ENCODE measurements around the gene TAF1L. TPM values are rescaled to one million over a fixed set of nuclear protein-coding genes. Genes with fewer than 3 reads are reported as not detected.
A peak's percentile ranks its signal among the peaks of the same experiment; 100 is the strongest.

Gene TAF1L
- total RNA-seq, 4 donors from 2014 or later: not detected

GRCh38 chr9:32590898-32591297, 44.6 kb downstream of the TAF1L start:
- ATAC-seq (no peak), DNase-seq (no peak)
- in situ Hi-C loops (cut with MboI; ENCODE audit: low sequenced_read_pairs in 4 of 4): loop anchor here in 1 of 4 donors (5.0 kb wide), 1 partner anchor 376 kb away; no protein-coding TSS in a partner anchor
- Histone ChIP-seq H3K36me3 (no peaks in the 10 kb centered on the region), H3K4me3 (no peak overlapping the region), H3K27me3 (no peaks in the 10 kb centered on the region), H3K9me3 (no peaks in the 10 kb centered on the region), H3K4me1 (no peaks in the 10 kb centered on the region), H3K27ac (no peak overlapping the region)
- intact Hi-C loops (cut with DNase I; ENCODE audit: low total_unique reads): no loop called here
- TF ChIP-seq CTCF (IDR thresholded peaks at IDR 0.05 in 4 of 5, conservative IDR thresholded peaks at IDR 0.05 in 1 of 5) (no peak), POLR2A (IDR thresholded peaks at IDR 0.05) (no peak)

GRCh38 chr9:32590476-32590875, 45.0 kb downstream of the TAF1L start:
- Histone ChIP-seq H3K4me1 (no peaks in the 10 kb centered on the region), H3K36me3 (no peaks in the 10 kb centered on the region), H3K27me3 (no peaks in the 10 kb centered on the region), H3K9me3 (no peaks in the 10 kb centered on the region), H3K27ac (no peak overlapping the region), H3K4me3 (no peak overlapping the region)
- no peak for ATAC-seq
- TF ChIP-seq CTCF (IDR thresholded peaks at IDR 0.05 in 4 of 5, conservative IDR thresholded peaks at IDR 0.05 in 1 of 5): no peak
- TF ChIP-seq POLR2A (IDR thresholded peaks at IDR 0.05): no peak
- intact Hi-C loops (cut with DNase I; ENCODE audit: low total_unique reads): no loop called here
- in situ Hi-C loops (cut with MboI; ENCODE audit: low sequenced_read_pairs in 4 of 4): loop anchor here in 1 of 4 donors (5.0 kb wide), 1 partner anchor 377 kb away; no protein-coding TSS in a partner anchor
- DNase-seq: no peak

- ATAC-seq: no peak
- intact Hi-C loops (cut with DNase I; ENCODE audit: low total_unique reads): loop anchor here (2.0 kb wide), 1 partner anchor 378 kb away; no protein-coding TSS in a partner anchor
- TF ChIP-seq CTCF (IDR thresholded peaks at IDR 0.05 in 4 of 5, conservative IDR thresholded peaks at IDR 0.05 in 1 of 5) (peak in 1 of 5 experiments; percentile 6), POLR2A (IDR thresholded peaks at IDR 0.05) (no peak)
- H3K4me3 ChIP-seq: no peak overlapping the region
- H3K36me3 ChIP-seq: no peaks in the 10 kb centered on the region
- no peaks in the 10 kb centered on the region for H3K9me3 ChIP-seq
- H3K27ac ChIP-seq: no peak overlapping the region
- no peaks in the 10 kb centered on the region for H3K4me1 ChIP-seq
- DNase-seq: no peak
- H3K27me3 ChIP-seq: no peaks in the 10 kb centered on the region
- in situ Hi-C loops (cut with MboI; ENCODE audit: low sequenced_read_pairs in 4 of 4): loop anchor here in 1 of 4 donors (10.0 kb wide), 1 partner anchor 386 kb away; no protein-coding TSS in a partner anchor
Observed at GRCh38 chr9:32589083-32589723, 46.3 kb downstream of the TAF1L start.

GRCh38 chr9:32587901-32588300, 47.6 kb downstream of the TAF1L start:
- intact Hi-C loops (cut with DNase I; ENCODE audit: low total_unique reads): loop anchor here (2.0 kb wide), 1 partner anchor 379 kb away; no protein-coding TSS in a partner anchor

More at GRCh38 chr9:32587901-32588300, 47.6 kb downstream of the TAF1L start:
- no peak for DNase-seq
- Histone ChIP-seq H3K27me3 (no peaks in the 10 kb centered on the region), H3K4me1 (no peaks in the 10 kb centered on the region), H3K27ac (no peak overlapping the region), H3K9me3 (no peaks in the 10 kb centered on the region), H3K4me3 (no peak overlapping the region), H3K36me3 (no peaks in the 10 kb centered on the region)
- ATAC-seq: no peak
- no peak for TF ChIP-seq CTCF (IDR thresholded peaks at IDR 0.05 in 4 of 5, conservative IDR thresholded peaks at IDR 0.05 in 1 of 5)
- no peak for TF ChIP-seq POLR2A (IDR thresholded peaks at IDR 0.05)
- in situ Hi-C loops (cut with MboI; ENCODE audit: low sequenced_read_pairs in 4 of 4): loop anchor here in 1 of 4 donors (10.0 kb wide), 1 partner anchor 387 kb away; no protein-coding TSS in a partner anchor
